Measurements from ENCODE around the gene CDH13.

GRCh38 chr16:83785455-83785854 is 1158.7 kb downstream of the CDH13 start:
- TF ChIP-seq FOXP2 (optimal IDR thresholded peaks at IDR 0.05; ENCODE audit: borderline replicate concordance, extremely low read depth, extremely low read length, insufficient read depth) (no peak), POLR2AphosphoS5 (IDR thresholded peaks at IDR 0.05; ENCODE audit: low read depth, low read length) (no peak)
